ENCODE measurements around the gene FBN2. TPM values are rescaled to one million over a fixed set of nuclear protein-coding genes. Genes with fewer than 3 reads are reported as not detected.

Gene FBN2
- total RNA-seq, 6 experiments from 2014 or later = 0.06 to 0.98 (median 0.45) TPM

GRCh38 chr5:128538250-128539037 lies 399 bp upstream of the FBN2 start:
- Histone ChIP-seq H3K36me3 (no peaks in the 10 kb centered on the region), H3K4me1 (peaks cover 0 to 17% (median 0%) of the 10 kb centered on the region in 4 donors), H3K27ac (no peak overlapping the region), H3K27me3 (peaks cover 0 to 11% of the 10 kb centered on the region in 2 donors), H3K9me3 (no peaks in the 10 kb centered on the region), H3K4me3 (peak overlapping the region; percentile 2 to 44 (median 14))
- intact Hi-C loops (cut with DNase I) = no loop called here
- peak; percentile 55 to 69 (median 55) for DNase-seq
- WGBS (ENCODE audit: insufficient coverage, low coverage, low lambda C conversion rate, missing lambda C conversion rate) = 2% methylated on average over 39 of the region's 65 CpGs
- TF ChIP-seq POLR2A (IDR thresholded peaks at IDR 0.05) (no peak), CTCF (IDR thresholded peaks at IDR 0.05) (no peak)
- peak; percentile 68 to 83 (median 70) for ATAC-seq

- Histone ChIP-seq H3K9me3 (no peaks in the 10 kb centered on the region), H3K27me3 (peaks cover 0 to 11% of the 10 kb centered on the region in 2 donors), H3K4me3 (peak overlapping the region; percentile 2 to 44 (median 16)), H3K4me1 (peaks cover 0 to 17% (median 0%) of the 10 kb centered on the region in 4 donors), H3K27ac (no peak overlapping the region), H3K36me3 (no peaks in the 10 kb centered on the region)
- WGBS (ENCODE audit: insufficient coverage, low coverage, low lambda C conversion rate, missing lambda C conversion rate) = under 1% methylated on average over 33 of the region's 75 CpGs
- peak; percentile 48 to 62 (median 53) for ATAC-seq
- intact Hi-C loops (cut with DNase I) = no loop called here
- DNase-seq = peak in 2 of 3 donors; percentile 26 to 50
- TF ChIP-seq POLR2A (IDR thresholded peaks at IDR 0.05) = no peak
- no peak for TF ChIP-seq CTCF (IDR thresholded peaks at IDR 0.05)
Observed at GRCh38 chr5:128537221-128537999, 635 bp downstream of the FBN2 start.

- Histone ChIP-seq H3K4me1 (peaks cover 0 to 17% (median 0%) of the 10 kb centered on the region in 4 donors), H3K27me3 (peaks cover 0 to 11% of the 10 kb centered on the region in 2 donors), H3K36me3 (no peaks in the 10 kb centered on the region), H3K4me3 (peak overlapping the region in 1 of 3 donors; percentile 44), H3K9me3 (no peaks in the 10 kb centered on the region), H3K27ac (no peak overlapping the region)
- intact Hi-C loops (cut with DNase I) = no loop called here
- WGBS (ENCODE audit: insufficient coverage, low coverage, low lambda C conversion rate, missing lambda C conversion rate) = 22% methylated on average over 35 of the region's 58 CpGs
- TF ChIP-seq CTCF (IDR thresholded peaks at IDR 0.05) = no peak
- TF ChIP-seq POLR2A (IDR thresholded peaks at IDR 0.05) = no peak
- ATAC-seq (no peak), DNase-seq (no peak)
Observed at GRCh38 chr5:128536254-128537220, 1.5 kb downstream of the FBN2 start.

GRCh38 chr5:128535251-128535650 lies 2.8 kb downstream of the FBN2 start:
- H3K27me3 ChIP-seq = peaks cover 0 to 11% of the 10 kb centered on the region in 2 donors
- no peak overlapping the region for H3K27ac ChIP-seq
- no peak overlapping the region for H3K4me3 ChIP-seq
- intact Hi-C loops (cut with DNase I) = no loop called here
- DNase-seq (no peak), ATAC-seq (no peak)
- WGBS (ENCODE audit: insufficient coverage, low coverage, low lambda C conversion rate, missing lambda C conversion rate) = 50% methylated on average over 1 of the region's 1 CpG
- TF ChIP-seq CTCF (IDR thresholded peaks at IDR 0.05) (no peak), POLR2A (IDR thresholded peaks at IDR 0.05) (no peak)
- no peaks in the 10 kb centered on the region for H3K9me3 ChIP-seq
- H3K4me1 ChIP-seq = peaks cover 0 to 17% (median 0%) of the 10 kb centered on the region in 4 donors
- no peaks in the 10 kb centered on the region for H3K36me3 ChIP-seq
